ENCODE results near the gene CEACAM1. TPM values are rescaled to one million over a fixed set of nuclear protein-coding genes. Genes with fewer than 3 reads are reported as not detected.

Gene CEACAM1
- 0.46 and 1.0 TPM in 2 replicates for total RNA-seq

DNA sequence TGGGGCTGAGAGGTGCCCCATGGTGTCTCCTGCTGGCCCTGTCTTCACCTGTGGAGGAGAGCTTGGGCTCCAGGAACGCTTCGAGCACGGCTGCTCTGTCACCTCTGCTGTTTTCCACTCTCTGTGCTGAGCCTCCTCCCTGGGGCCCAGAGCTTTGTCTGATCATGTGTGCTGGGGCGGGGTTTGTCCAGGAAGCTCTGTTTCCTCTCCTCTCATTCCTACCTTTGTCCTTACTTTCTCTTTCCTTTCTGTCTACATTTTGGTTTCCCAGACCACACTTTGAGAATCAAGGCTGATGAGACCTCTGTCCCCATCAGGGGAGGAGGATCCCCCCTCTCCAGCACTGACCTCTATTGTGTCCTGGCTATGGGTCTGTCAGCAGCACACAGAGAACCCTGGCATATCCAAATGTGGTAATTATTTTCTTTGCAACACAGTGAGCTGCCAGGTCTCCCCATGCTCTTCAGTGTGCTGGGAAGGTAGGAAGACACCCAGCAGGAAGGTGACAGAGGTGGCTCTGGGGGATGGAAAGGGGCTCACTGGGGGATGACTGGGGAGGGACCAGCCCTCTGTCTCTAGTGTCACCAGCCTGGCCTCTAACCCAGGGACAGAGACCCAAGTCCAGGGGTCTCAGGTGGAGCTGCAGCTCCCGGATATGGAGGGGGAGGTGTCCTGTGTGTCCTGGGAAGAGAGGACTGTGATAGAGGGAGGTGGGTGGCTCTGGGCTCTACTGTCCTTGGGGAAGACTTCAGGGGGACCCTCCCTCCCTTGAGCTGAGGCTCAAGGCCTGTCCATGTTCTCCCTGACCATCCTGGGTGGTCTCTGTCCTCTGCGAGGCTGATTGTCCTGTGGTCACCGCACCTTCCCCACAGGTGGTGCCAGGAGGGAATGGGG lies at the start of gene CEACAM1:
Gene CEACAM1, minus strand, starts transcription at position 128 of the 894 bp plus-strand sequence. Its CDS starts 107 bp downstream, at position 21.
- TF ChIP-seq, protein P1, sequence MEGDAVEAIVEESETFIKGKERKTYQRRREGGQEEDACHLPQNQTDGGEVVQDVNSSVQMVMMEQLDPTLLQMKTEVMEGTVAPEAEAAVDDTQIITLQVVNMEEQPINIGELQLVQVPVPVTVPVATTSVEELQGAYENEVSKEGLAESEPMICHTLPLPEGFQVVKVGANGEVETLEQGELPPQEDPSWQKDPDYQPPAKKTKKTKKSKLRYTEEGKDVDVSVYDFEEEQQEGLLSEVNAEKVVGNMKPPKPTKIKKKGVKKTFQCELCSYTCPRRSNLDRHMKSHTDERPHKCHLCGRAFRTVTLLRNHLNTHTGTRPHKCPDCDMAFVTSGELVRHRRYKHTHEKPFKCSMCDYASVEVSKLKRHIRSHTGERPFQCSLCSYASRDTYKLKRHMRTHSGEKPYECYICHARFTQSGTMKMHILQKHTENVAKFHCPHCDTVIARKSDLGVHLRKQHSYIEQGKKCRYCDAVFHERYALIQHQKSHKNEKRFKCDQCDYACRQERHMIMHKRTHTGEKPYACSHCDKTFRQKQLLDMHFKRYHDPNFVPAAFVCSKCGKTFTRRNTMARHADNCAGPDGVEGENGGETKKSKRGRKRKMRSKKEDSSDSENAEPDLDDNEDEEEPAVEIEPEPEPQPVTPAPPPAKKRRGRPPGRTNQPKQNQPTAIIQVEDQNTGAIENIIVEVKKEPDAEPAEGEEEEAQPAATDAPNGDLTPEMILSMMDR (conservative IDR thresholded peaks at IDR 0.05; ENCODE audit: low read depth, low read length), result no peak

DNA sequence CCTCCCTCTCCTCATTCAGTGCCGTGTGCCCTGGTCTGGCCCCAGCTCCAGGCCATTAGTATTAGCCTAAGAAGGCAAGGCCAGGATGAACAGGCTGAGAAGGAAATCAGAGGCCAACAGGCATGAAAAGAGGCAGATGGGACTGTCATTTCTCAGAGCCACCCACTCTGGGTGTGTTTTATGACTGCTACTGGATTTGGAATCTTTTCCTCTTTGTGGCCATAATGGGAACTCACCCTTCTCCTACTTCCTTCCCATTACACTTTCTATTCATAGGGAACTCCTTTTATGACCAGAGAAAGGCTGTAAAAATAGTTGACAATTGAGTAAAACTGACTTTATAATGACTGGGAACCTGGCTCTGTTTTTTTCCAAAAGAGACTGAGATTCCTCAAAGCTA lies 48.7 kb upstream of the CEACAM1 start:
- no peak for DNase-seq (ENCODE audit: low read depth)

More for the DNA sequence above, at the start of gene CEACAM1:
- no peak for DNase-seq (ENCODE audit: low read depth)
- H3K4me3 ChIP-seq (ENCODE audit: low read depth, low read length), result peak within 1 kb of the TSS; percentile 40

DNA sequence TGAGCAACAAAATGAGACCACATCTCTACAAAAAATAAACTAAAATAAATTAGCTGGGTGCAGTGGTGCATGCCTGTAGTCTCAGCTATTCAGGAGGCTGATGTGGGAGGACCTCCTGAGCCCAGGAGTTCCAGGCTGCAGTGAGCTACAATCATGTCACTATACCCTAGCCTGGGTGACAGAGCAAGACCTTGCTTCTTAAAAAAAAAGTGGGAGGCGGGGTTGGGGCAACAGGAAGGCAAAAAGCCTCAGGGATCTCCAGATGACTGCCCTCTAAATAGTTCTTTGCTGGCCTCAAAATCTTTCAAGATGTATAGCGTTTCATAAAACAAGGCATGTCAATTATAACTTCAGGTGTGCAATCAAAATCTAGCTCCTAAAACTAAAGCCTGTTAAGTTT lies 48.0 kb upstream of the CEACAM1 start:
- no peak overlapping the region for H3K4me3 ChIP-seq (ENCODE audit: low read depth, low read length)
- no peak for DNase-seq (ENCODE audit: low read depth)
- TF ChIP-seq, protein P1 (conservative IDR thresholded peaks at IDR 0.05; ENCODE audit: low read depth, low read length), result no peak

More for the DNA sequence above, 48.7 kb upstream of the CEACAM1 start:
- H3K4me3 ChIP-seq (ENCODE audit: low read depth, low read length), result no peak overlapping the region
- TF ChIP-seq, protein P1 (conservative IDR thresholded peaks at IDR 0.05; ENCODE audit: low read depth, low read length), result no peak

DNA sequence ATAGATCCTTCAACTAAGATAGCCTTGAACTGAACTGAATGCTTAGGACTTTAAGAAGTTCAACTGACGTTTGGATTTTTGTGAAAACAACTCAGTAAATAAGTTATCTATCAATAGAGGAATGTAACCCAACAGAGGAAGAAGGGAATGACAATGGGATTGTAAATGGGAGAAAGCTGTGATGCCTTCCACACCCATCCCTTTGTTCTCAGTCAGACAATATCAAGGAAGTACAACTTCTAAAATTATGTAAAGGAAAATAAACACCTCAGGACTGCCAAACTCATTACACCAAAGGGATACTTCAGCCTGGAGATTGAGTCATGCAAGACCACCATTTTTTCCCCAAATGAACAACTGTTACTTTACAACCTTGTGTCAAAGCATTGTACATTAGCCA lies 45.4 kb upstream of the CEACAM1 start:
- TF ChIP-seq, protein P1 (conservative IDR thresholded peaks at IDR 0.05; ENCODE audit: low read depth, low read length), result no peak
- DNase-seq (ENCODE audit: low read depth), result no peak
- no peak overlapping the region for H3K4me3 ChIP-seq (ENCODE audit: low read depth, low read length)

DNA sequence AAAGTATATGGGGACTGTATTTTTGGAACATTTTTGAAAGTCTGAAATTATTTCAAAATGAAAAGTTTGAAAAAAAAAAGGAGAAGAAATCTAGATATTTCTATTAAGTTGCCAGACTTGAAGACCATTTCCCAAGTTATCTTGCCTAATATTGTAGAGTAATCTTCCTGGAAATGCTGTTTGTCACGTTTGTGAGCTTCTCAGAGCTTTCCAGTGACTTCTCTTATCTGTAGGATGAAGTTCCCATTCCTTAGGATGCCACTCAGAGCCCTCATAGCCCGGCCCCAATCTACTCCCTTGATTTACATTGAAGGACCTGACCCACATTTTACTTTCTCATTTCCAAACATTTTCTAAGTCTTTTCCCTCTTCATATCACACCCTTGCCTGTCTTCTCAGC lies 42.8 kb upstream of the CEACAM1 start:
- TF ChIP-seq, protein P1 (conservative IDR thresholded peaks at IDR 0.05; ENCODE audit: low read depth, low read length), result no peak
- no peak overlapping the region for H3K4me3 ChIP-seq (ENCODE audit: low read depth, low read length)
- DNase-seq (ENCODE audit: low read depth), result no peak

DNA sequence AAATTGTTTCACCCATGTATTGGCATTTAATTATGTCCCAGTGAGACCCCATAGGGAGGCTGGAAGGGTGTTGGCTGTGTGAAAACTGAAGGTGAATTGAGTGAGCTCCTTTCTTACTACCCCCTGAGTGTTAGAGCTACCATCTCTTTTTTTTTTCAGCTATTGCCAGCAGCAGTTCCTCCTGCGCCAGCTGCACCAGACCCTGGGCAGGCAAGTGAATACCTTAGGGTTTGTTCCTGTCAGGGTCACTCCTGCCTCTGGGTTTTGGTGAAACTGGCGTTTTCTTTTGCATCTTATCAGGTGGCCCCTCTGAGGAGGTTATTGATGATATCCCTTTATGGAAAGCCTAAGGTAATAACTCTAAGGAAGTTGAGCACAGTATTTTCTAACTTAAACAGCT lies 40.9 kb upstream of the CEACAM1 start:
- no peak overlapping the region for H3K4me3 ChIP-seq (ENCODE audit: low read depth, low read length)
- TF ChIP-seq, protein P1 (conservative IDR thresholded peaks at IDR 0.05; ENCODE audit: low read depth, low read length), result no peak

More for the DNA sequence above, 40.9 kb upstream of the CEACAM1 start:
- no peak for DNase-seq (ENCODE audit: low read depth)
